ENCODE results near the gene THOC2. TPM values are rescaled to one million over a fixed set of nuclear protein-coding genes. Genes with fewer than 3 reads are reported as not detected.

The THOC2 gene
- total RNA-seq, 1 donor from 2014 or later: 49.1 TPM

GRCh38 chrX:123629502-123629901 lies 103.3 kb downstream of the THOC2 start:
- no peaks in the 10 kb centered on the region for H3K27me3 ChIP-seq (ENCODE audit: control insufficient read depth in 3 of 3, insufficient read depth in 3 of 3, low read length in 3 of 3)
- H3K9me3 ChIP-seq (ENCODE audit: control insufficient read depth in 3 of 3, low read length in 3 of 3): no peaks in the 10 kb centered on the region
- H3K27ac ChIP-seq (ENCODE audit: low read depth, low read length): no peak overlapping the region
- H3K36me3 ChIP-seq (ENCODE audit: control insufficient read depth in 3 of 3, insufficient read depth in 3 of 3, low read length in 3 of 3): peaks cover 0 to 16% (median 0%) of the 10 kb centered on the region in 3 donors
- no peak overlapping the region for H3K9ac ChIP-seq (ENCODE audit: low read depth in 1 of 3, low read length in 3 of 3)
- no peaks in the 10 kb centered on the region for H3K4me1 ChIP-seq (ENCODE audit: control insufficient read depth in 3 of 3, insufficient read depth in 3 of 3, low read length in 3 of 3)
- H3K4me3 ChIP-seq (ENCODE audit: low read length in 3 of 3): no peak overlapping the region

DNA sequence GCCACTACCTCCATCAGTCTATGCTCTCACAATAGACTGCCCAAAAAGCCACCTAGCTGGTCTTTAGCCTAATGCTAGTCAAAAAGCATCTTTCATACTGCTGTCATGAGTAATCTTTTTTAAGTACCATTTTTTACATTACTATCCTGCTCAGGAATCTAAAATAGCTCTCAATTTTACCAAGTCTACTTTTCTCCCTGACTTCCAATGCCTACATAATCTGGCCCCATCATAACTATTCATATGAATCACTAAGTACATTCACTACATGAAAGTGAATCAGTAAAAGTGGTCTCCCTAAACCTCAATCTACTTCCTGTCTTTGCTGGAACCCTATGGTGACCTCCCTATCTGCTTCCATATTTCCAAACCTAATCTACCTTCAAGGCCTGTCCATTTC lies 105.9 kb downstream of the THOC2 start:
- peaks cover 0 to 19% (median 0%) of the 10 kb centered on the region in 3 donors for H3K36me3 ChIP-seq (ENCODE audit: control insufficient read depth in 3 of 3, insufficient read depth in 3 of 3, low read length in 3 of 3)

DNA sequence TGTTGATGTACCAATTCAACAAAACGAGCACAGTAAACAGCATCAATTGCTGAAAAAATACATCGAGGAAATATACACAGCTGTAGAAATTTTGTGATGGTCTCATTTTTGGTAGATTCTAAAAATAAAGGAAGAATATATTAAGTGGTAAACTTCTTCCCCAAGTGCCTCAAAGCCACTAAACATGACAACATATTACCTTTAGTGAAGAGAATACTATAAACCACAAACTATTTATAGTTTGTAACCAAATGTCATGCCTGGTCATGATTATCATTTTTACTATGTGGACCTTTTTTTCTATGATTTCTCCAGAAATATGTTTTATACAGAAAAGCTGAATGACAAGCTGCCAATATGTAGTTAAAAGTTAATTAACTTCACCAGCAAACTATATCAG lies 106.9 kb downstream of the THOC2 start:
- Histone ChIP-seq H3K4me3 (ENCODE audit: low read length in 3 of 3) (no peak overlapping the region), H3K27me3 (ENCODE audit: control insufficient read depth in 3 of 3, insufficient read depth in 3 of 3, low read length in 3 of 3) (no peaks in the 10 kb centered on the region), H3K9ac (ENCODE audit: low read depth in 1 of 3, low read length in 3 of 3) (no peak overlapping the region), H3K4me1 (ENCODE audit: control insufficient read depth in 3 of 3, insufficient read depth in 3 of 3, low read length in 3 of 3) (no peaks in the 10 kb centered on the region), H3K27ac (ENCODE audit: low read depth, low read length) (no peak overlapping the region), H3K9me3 (ENCODE audit: control insufficient read depth in 3 of 3, low read length in 3 of 3) (no peaks in the 10 kb centered on the region), H3K36me3 (ENCODE audit: control insufficient read depth in 3 of 3, insufficient read depth in 3 of 3, low read length in 3 of 3) (peaks cover 0 to 19% (median 0%) of the 10 kb centered on the region in 3 donors)

More for the DNA sequence above, 105.9 kb downstream of the THOC2 start:
- Histone ChIP-seq H3K27me3 (ENCODE audit: control insufficient read depth in 3 of 3, insufficient read depth in 3 of 3, low read length in 3 of 3) (no peaks in the 10 kb centered on the region), H3K9ac (ENCODE audit: low read depth in 1 of 3, low read length in 3 of 3) (no peak overlapping the region), H3K4me1 (ENCODE audit: control insufficient read depth in 3 of 3, insufficient read depth in 3 of 3, low read length in 3 of 3) (no peaks in the 10 kb centered on the region), H3K4me3 (ENCODE audit: low read length in 3 of 3) (no peak overlapping the region), H3K9me3 (ENCODE audit: control insufficient read depth in 3 of 3, low read length in 3 of 3) (no peaks in the 10 kb centered on the region), H3K27ac (ENCODE audit: low read depth, low read length) (no peak overlapping the region)

- no peaks in the 10 kb centered on the region for H3K4me1 ChIP-seq (ENCODE audit: control insufficient read depth in 3 of 3, insufficient read depth in 3 of 3, low read length in 3 of 3)
- H3K36me3 ChIP-seq (ENCODE audit: control insufficient read depth in 3 of 3, insufficient read depth in 3 of 3, low read length in 3 of 3): peaks cover 0 to 19% (median under 1%) of the 10 kb centered on the region in 3 donors
- no peak overlapping the region for H3K27ac ChIP-seq (ENCODE audit: low read depth, low read length)
- H3K9me3 ChIP-seq (ENCODE audit: control insufficient read depth in 3 of 3, low read length in 3 of 3): no peaks in the 10 kb centered on the region
- H3K9ac ChIP-seq (ENCODE audit: low read depth in 1 of 3, low read length in 3 of 3): no peak overlapping the region
- H3K4me3 ChIP-seq (ENCODE audit: low read length in 3 of 3): no peak overlapping the region
- H3K27me3 ChIP-seq (ENCODE audit: control insufficient read depth in 3 of 3, insufficient read depth in 3 of 3, low read length in 3 of 3): no peaks in the 10 kb centered on the region
These were observed 107.4 kb downstream of the THOC2 start for GRCh38 chrX:123625477-123625876.

- Histone ChIP-seq H3K9ac (ENCODE audit: low read depth in 1 of 3, low read length in 3 of 3) (no peak overlapping the region), H3K4me3 (ENCODE audit: low read length in 3 of 3) (no peak overlapping the region), H3K4me1 (ENCODE audit: control insufficient read depth in 3 of 3, insufficient read depth in 3 of 3, low read length in 3 of 3) (no peaks in the 10 kb centered on the region), H3K36me3 (ENCODE audit: control insufficient read depth in 3 of 3, insufficient read depth in 3 of 3, low read length in 3 of 3) (peaks cover 0 to 7% (median 5%) of the 10 kb centered on the region in 3 donors), H3K9me3 (ENCODE audit: control insufficient read depth in 3 of 3, low read length in 3 of 3) (no peaks in the 10 kb centered on the region), H3K27me3 (ENCODE audit: control insufficient read depth in 3 of 3, insufficient read depth in 3 of 3, low read length in 3 of 3) (no peaks in the 10 kb centered on the region), H3K27ac (ENCODE audit: low read depth, low read length) (no peak overlapping the region)
These were observed 115.8 kb downstream of the THOC2 start for GRCh38 chrX:123617007-123617406.

GRCh38 chrX:123610915-123611314 lies 121.9 kb downstream of the THOC2 start:
- H3K9ac ChIP-seq (ENCODE audit: low read depth in 1 of 3, low read length in 3 of 3): no peak overlapping the region
- peaks cover 0 to 2% (median 2%) of the 10 kb centered on the region in 3 donors for H3K36me3 ChIP-seq (ENCODE audit: control insufficient read depth in 3 of 3, insufficient read depth in 3 of 3, low read length in 3 of 3)
- H3K9me3 ChIP-seq (ENCODE audit: control insufficient read depth in 3 of 3, low read length in 3 of 3): no peaks in the 10 kb centered on the region
- H3K27ac ChIP-seq (ENCODE audit: low read depth, low read length): no peak overlapping the region
- H3K4me3 ChIP-seq (ENCODE audit: low read length in 3 of 3): no peak overlapping the region
- no peaks in the 10 kb centered on the region for H3K27me3 ChIP-seq (ENCODE audit: control insufficient read depth in 3 of 3, insufficient read depth in 3 of 3, low read length in 3 of 3)
- H3K4me1 ChIP-seq (ENCODE audit: control insufficient read depth in 3 of 3, insufficient read depth in 3 of 3, low read length in 3 of 3): no peaks in the 10 kb centered on the region

- Histone ChIP-seq H3K9ac (ENCODE audit: low read depth in 1 of 3, low read length in 3 of 3) (no peak overlapping the region), H3K4me1 (ENCODE audit: control insufficient read depth in 3 of 3, insufficient read depth in 3 of 3, low read length in 3 of 3) (no peaks in the 10 kb centered on the region), H3K27me3 (ENCODE audit: control insufficient read depth in 3 of 3, insufficient read depth in 3 of 3, low read length in 3 of 3) (no peaks in the 10 kb centered on the region), H3K4me3 (ENCODE audit: low read length in 3 of 3) (no peak overlapping the region), H3K9me3 (ENCODE audit: control insufficient read depth in 3 of 3, low read length in 3 of 3) (no peaks in the 10 kb centered on the region), H3K27ac (ENCODE audit: low read depth, low read length) (no peak overlapping the region), H3K36me3 (ENCODE audit: control insufficient read depth in 3 of 3, insufficient read depth in 3 of 3, low read length in 3 of 3) (peaks cover 0 to 2% (median 0%) of the 10 kb centered on the region in 3 donors)
These were observed 125.0 kb downstream of the THOC2 start for GRCh38 chrX:123607806-123608205.

- H3K9me3 ChIP-seq (ENCODE audit: control insufficient read depth in 3 of 3, low read length in 3 of 3): no peaks in the 10 kb centered on the region
- no peaks in the 10 kb centered on the region for H3K27me3 ChIP-seq (ENCODE audit: control insufficient read depth in 3 of 3, insufficient read depth in 3 of 3, low read length in 3 of 3)
- no peaks in the 10 kb centered on the region for H3K4me1 ChIP-seq (ENCODE audit: control insufficient read depth in 3 of 3, insufficient read depth in 3 of 3, low read length in 3 of 3)
- H3K27ac ChIP-seq (ENCODE audit: low read depth, low read length): no peak overlapping the region
- no peak overlapping the region for H3K4me3 ChIP-seq (ENCODE audit: low read length in 3 of 3)
- H3K36me3 ChIP-seq (ENCODE audit: control insufficient read depth in 3 of 3, insufficient read depth in 3 of 3, low read length in 3 of 3): peaks cover 0 to 3% (median 2%) of the 10 kb centered on the region in 3 donors
- H3K9ac ChIP-seq (ENCODE audit: low read depth in 1 of 3, low read length in 3 of 3): no peak overlapping the region
These were observed 125.6 kb downstream of the THOC2 start for GRCh38 chrX:123607270-123607669.

- Histone ChIP-seq H3K27me3 (ENCODE audit: control insufficient read depth in 3 of 3, insufficient read depth in 3 of 3, low read length in 3 of 3) (no peaks in the 10 kb centered on the region), H3K36me3 (ENCODE audit: control insufficient read depth in 3 of 3, insufficient read depth in 3 of 3, low read length in 3 of 3) (peaks cover 0 to 5% (median 2%) of the 10 kb centered on the region in 3 donors), H3K4me3 (ENCODE audit: low read length in 3 of 3) (no peak overlapping the region), H3K27ac (ENCODE audit: low read depth, low read length) (no peak overlapping the region), H3K4me1 (ENCODE audit: control insufficient read depth in 3 of 3, insufficient read depth in 3 of 3, low read length in 3 of 3) (no peaks in the 10 kb centered on the region), H3K9me3 (ENCODE audit: control insufficient read depth in 3 of 3, low read length in 3 of 3) (no peaks in the 10 kb centered on the region), H3K9ac (ENCODE audit: low read depth in 1 of 3, low read length in 3 of 3) (no peak overlapping the region)
These were observed 129.4 kb downstream of the THOC2 start for GRCh38 chrX:123603491-123603890.

- Histone ChIP-seq H3K4me1 (ENCODE audit: control insufficient read depth in 3 of 3, insufficient read depth in 3 of 3, low read length in 3 of 3) (no peaks in the 10 kb centered on the region), H3K9ac (ENCODE audit: low read depth in 1 of 3, low read length in 3 of 3) (no peak overlapping the region), H3K27me3 (ENCODE audit: control insufficient read depth in 3 of 3, insufficient read depth in 3 of 3, low read length in 3 of 3) (no peaks in the 10 kb centered on the region), H3K36me3 (ENCODE audit: control insufficient read depth in 3 of 3, insufficient read depth in 3 of 3, low read length in 3 of 3) (peaks cover 0 to 5% (median 2%) of the 10 kb centered on the region in 3 donors), H3K9me3 (ENCODE audit: control insufficient read depth in 3 of 3, low read length in 3 of 3) (no peaks in the 10 kb centered on the region), H3K27ac (ENCODE audit: low read depth, low read length) (no peak overlapping the region), H3K4me3 (ENCODE audit: low read length in 3 of 3) (no peak overlapping the region)
These were observed 131.4 kb downstream of the THOC2 start for GRCh38 chrX:123601437-123601836.

Data from skeletal muscle tissue (tissue), 4 donors.